Lower lobe of right lung (tissue), 2 donors: ENCODE measurements around the gene OPRL1. TPM values are rescaled to one million over a fixed set of nuclear protein-coding genes. Genes with fewer than 3 reads are reported as not detected.
A peak's percentile ranks its signal among the peaks of the same experiment; 100 is the strongest.

ENCODE experiments used
- ATAC-seq, 2 donors: fragments of 200-7000 bp; cut with Tn5 transposase; one replicate each; pipeline ENCODE4 v1.9.1; 2020 to 2022; ENCODE audit warnings: mild to moderate bottlenecking in 2 of 2, moderate library complexity in 2 of 2
- DNase-seq: peaks from one replicate; pipeline ENCODE4 v3.0.0-alpha.2; 2020
- H3K27ac ChIP-seq: fragments of 200-600 bp; one replicate; pipeline ENCODE4 v1.8.0; 2022
- H3K27me3 ChIP-seq: fragments of 200-600 bp; one replicate; pipeline ENCODE4 v1.8.0; 2022; ENCODE audit warnings: low read depth
- H3K36me3 ChIP-seq: fragments of 200-600 bp; one replicate; pipeline ENCODE4 v1.8.0; 2022; ENCODE audit warnings: mild to moderate bottlenecking
- H3K4me1 ChIP-seq: fragments of 200-600 bp; one replicate; pipeline ENCODE4 v1.8.0; 2022
- H3K4me3 ChIP-seq: fragments of 200-600 bp; one replicate; pipeline ENCODE4 v1.8.0; 2022; ENCODE audit warnings: mild to moderate bottlenecking
- H3K9me3 ChIP-seq: fragments of 200-600 bp; one replicate; pipeline ENCODE4 v1.8.0; 2022
- CTCF ChIP-seq: fragments of 200-600 bp; IDR thresholded peaks from one replicate; pipeline ENCODE4 v1.8.0; 2022; ENCODE audit warnings: antibody characterized with exemption, mild to moderate bottlenecking
- intact Hi-C: fragments of 100-400 bp; cut with DNase I; formaldehyde crosslinking; loops from one replicate; pipeline ENCODE4 v1.11.0; 2022
- total RNA-seq: library from RNA; stranded (reverse); fragmentation: NEBNext Ultra II Directional; extraction: Animal tissue kit (Norgen Biotek cat#: 25700); gene quantifications from one replicate; pipeline ENCODE4 v1.2.1, GENCODE V29; 2021
- donor health status: DM: no; HTN: yes; CAD: no; lungs with severe emphysema.

OPRL1 gene
- total RNA-seq, 1 donor from 2014 or later: 2.6 TPM

GRCh38 chr20:64047046-64047389 is 32.9 kb upstream of the OPRL1 start:
- DNase-seq (no peak), ATAC-seq (no peak)
- no peak for TF ChIP-seq CTCF
- Histone ChIP-seq H3K27me3 (peaks cover 68% of the 10 kb centered on the region), H3K36me3 (no peaks in the 10 kb centered on the region), H3K4me1 (peaks cover 4% of the 10 kb centered on the region), H3K27ac (peak overlapping the region; percentile 56), H3K4me3 (peak overlapping the region; percentile 58), H3K9me3 (no peaks in the 10 kb centered on the region)
- intact Hi-C loops: no loop called here

- peaks cover 69% of the 10 kb centered on the region for H3K27me3 ChIP-seq
- H3K4me3 ChIP-seq: peak overlapping the region; percentile 58
- intact Hi-C loops: no loop called here
- H3K36me3 ChIP-seq: no peaks in the 10 kb centered on the region
- no peaks in the 10 kb centered on the region for H3K9me3 ChIP-seq
- no peak for TF ChIP-seq CTCF
- no peak for DNase-seq
- H3K4me1 ChIP-seq: peaks cover 10% of the 10 kb centered on the region
- no peak for ATAC-seq
- H3K27ac ChIP-seq: peak overlapping the region; percentile 71
These were observed 31.9 kb upstream of the OPRL1 start for GRCh38 chr20:64047968-64048401.

GRCh38 chr20:64048402-64049044 is 31.4 kb upstream of the OPRL1 start:
- DNase-seq (no peak), ATAC-seq (no peak)
- intact Hi-C loops: no loop called here
- Histone ChIP-seq H3K27me3 (peaks cover 69% of the 10 kb centered on the region), H3K36me3 (no peaks in the 10 kb centered on the region), H3K27ac (peak overlapping the region; percentile 71), H3K4me1 (peaks cover 12% of the 10 kb centered on the region), H3K9me3 (no peaks in the 10 kb centered on the region), H3K4me3 (peak overlapping the region; percentile 58)
- TF ChIP-seq CTCF: no peak

- Histone ChIP-seq H3K36me3 (no peaks in the 10 kb centered on the region), H3K4me3 (peak within 1 kb of the TSS; percentile 58), H3K4me1 (peaks cover 13% of the 10 kb centered on the region), H3K9me3 (no peaks in the 10 kb centered on the region), H3K27ac (peak within 1 kb of the TSS; percentile 84), H3K27me3 (peaks cover 76% of the 10 kb centered on the region)
- peak in 1 of 2 donors; percentile 14 for ATAC-seq
- no peak for TF ChIP-seq CTCF
- intact Hi-C loops: no loop called here
- DNase-seq: no peak
These were observed 30.6 kb upstream of the OPRL1 start, which contains the start of gene SOX18 for GRCh38 chr20:64049060-64049877. Gene SOX18, minus strand, starts transcription at chr20:64049639. Its CDS starts 123 bp downstream, at chr20:64049516.

- H3K4me3 ChIP-seq: peak overlapping the region; percentile 48
- H3K27ac ChIP-seq: peak overlapping the region; percentile 84
- peaks cover 19% of the 10 kb centered on the region for H3K4me1 ChIP-seq
- no peaks in the 10 kb centered on the region for H3K9me3 ChIP-seq
- ATAC-seq (no peak), DNase-seq (no peak)
- peaks cover 79% of the 10 kb centered on the region for H3K27me3 ChIP-seq
- no peak for TF ChIP-seq CTCF
- intact Hi-C loops: no loop called here
- no peaks in the 10 kb centered on the region for H3K36me3 ChIP-seq
These were observed 30.0 kb upstream of the OPRL1 start for GRCh38 chr20:64049878-64050260.
